Stimulated activated CD8-positive, alpha-beta memory T cell treated with anti-CD3 and anti-CD28 coated beads, Interleukin-12 subunit alpha, Interleukin-12 subunit beta, amount 100 ng/mL, for 1 hour (primary cell): ENCODE measurements around the gene PAF1.
A peak's percentile ranks its signal among the peaks of the same experiment; 100 is the strongest.

Experiments
- DNase-seq: peaks from one replicate; pipeline ENCODE4 v3.0.0-alpha.2; 2020; ENCODE audit warnings: low read depth

The PAF1 gene

GRCh38 chr19:39405958-39406655, 15.2 kb upstream of the PAF1 start:
- peak; percentile 89 for DNase-seq

DNA sequence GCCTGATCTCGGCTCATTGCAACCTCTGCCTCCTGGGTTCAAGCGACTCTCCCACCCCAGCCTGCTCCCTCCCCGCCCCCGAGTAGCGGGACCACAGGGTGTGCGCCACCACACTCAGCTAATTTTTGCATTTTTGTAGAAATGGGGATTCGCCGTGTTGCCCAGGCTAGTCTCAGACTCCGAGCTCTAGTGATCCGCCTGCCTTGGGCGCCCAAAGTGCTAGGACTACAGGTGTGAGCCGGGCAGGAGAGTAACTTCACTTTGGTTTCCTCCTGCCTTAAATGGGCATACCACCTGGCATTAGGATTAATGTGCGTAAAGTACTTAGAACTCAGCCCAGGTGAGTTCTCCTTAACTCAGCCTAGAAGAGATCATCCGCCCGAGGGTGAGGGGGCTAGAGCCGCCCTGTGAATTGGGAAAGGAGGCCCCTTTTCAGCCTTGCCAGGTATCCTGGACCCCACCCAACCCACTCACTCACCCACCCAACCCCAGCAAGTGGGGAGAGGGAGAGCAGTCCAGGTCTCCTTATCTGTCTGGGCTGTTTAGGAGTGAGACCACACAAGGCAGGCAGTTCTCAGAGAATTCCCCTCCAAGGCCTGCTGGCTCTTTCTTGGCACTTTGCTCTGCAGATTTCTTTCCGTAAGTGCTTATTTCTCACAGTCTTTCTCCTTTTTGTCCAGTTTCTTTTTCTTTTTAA, 14.5 kb upstream of the PAF1 start:
- DNase-seq = no peak

DNA sequence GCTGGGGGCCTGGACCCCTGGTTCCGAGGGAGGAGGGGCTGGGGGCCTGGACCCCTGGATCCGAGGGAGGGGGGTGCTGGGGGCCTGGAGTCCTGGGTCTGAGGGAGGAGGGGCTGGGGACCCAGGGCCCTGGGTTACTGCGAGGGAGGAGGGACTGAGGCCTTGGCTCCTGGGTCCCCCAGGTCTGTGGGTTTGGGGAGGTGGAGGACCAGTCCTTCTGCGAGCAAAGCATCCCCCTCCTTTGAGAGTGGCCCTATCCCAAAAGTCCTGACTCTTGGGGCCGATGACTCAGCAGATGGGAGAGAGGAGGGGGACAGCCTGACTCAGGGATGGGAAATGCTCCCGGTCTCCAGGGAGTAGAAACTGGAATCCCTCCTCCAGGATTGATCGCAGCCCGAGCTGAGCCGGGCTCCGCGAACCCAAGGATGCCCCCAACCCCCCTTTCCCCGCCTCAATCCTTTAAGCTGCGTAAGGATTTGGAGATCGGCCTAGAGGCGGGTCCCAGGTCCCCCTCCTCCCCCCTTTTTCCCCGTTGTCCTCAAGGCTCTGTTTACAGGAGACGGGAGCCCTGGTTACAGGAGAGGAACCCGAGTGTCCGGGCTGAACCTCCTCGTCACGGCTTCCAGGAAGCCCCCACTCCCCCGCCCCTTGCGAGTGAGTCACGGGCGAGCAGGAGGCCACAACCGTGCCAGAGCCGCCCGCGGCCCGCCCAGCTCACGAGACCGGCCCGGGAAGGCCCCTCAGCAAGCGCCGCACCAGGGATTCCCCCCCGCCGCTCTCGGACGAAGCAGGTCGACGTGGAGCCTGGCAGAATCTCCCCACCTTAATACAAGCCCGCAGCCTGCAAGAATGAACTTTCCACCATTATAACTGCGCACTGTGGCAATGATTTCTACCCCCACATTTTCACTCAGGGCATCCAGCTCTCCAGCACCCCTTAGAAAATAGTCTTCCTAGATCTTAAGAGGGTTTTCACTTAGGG, 12.7 kb upstream of the PAF1 start:
- DNase-seq = peak; percentile 96

GRCh38 chr19:39402346-39403300, 11.7 kb upstream of the PAF1 start:
- peak; percentile 85 for DNase-seq

DNA sequence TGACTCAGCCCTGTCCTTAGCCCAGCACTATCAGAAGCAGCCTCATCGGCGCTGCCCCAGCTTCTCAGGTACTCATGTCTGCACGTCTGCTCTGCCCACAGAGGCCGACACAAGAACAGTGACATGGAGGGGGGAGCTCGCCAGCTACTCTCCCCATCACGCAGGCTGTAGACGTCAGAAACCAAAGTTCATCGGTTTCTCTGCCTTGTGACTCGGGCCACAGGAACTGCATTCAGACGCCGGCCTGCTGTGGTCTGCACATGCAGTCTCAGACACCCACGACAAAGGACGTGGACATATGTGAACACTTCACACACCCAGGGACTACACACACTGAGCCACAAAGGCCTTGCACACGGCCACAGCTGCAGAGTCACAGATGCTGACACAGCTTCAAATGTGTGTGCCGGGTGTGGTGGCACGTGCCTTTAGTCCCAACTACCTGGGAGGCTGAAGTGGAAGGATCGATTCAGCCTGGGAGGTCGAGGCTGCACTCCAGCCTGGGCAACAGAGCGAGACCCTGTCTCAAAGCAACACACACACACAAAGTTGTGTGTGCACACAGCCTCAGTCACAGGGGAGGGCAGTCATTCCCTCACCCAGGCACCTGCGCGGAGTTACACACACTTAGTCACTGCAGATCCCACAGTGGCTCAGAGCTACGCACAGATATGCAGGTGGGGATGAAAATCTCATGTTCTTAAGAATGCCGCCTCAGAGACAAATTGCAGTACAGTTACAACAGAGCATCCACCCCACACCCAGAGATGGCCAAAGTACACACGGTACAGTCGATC, 10.8 kb upstream of the PAF1 start:
- DNase-seq = peak; percentile 78

DNA sequence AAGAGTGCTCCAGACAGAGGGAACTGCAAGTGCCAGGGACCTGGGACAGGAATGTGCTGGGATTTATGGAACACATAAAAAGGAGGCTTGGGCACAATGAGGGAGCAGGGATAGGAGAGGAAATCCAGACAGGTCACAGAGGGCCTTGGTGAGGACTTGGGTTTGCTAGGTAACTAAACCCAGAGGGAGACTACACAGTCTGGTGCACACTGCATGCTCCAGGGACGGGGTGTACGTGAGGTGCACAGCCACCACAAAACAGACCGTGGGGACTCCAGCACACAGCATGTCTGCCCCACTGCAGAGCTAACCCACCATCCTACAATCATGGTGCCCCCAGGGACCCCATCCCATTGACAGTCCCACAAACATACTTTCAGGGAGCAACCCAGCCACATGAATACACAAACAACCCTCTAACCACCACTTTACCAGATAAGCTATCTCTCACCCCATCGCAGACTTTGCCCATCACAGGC, 10.2 kb upstream of the PAF1 start:
- no peak for DNase-seq

- no peak for DNase-seq
Measured at GRCh38 chr19:39400061-39400460, 9.2 kb upstream of the PAF1 start.

DNA sequence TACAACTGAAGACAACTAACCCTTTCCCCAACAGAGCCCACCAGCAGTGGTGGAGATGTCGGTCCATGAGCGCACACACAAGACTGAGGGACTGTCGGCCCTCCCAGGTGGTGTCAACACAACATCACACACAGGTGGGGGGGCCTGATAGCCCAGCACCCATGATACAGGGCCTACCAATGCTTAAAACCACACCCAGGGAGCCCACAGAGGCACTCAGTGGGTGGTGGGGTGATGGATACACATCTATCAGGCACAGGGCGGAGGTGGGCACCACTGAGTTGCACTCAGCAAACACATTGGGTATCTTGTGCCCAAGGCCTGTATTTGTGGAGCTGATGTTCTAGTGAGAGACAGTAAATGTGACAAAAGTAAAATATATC, 8.8 kb upstream of the PAF1 start:
- no peak for DNase-seq

- no peak for DNase-seq
Measured at GRCh38 chr19:39398297-39398864, 7.5 kb upstream of the PAF1 start.

DNA sequence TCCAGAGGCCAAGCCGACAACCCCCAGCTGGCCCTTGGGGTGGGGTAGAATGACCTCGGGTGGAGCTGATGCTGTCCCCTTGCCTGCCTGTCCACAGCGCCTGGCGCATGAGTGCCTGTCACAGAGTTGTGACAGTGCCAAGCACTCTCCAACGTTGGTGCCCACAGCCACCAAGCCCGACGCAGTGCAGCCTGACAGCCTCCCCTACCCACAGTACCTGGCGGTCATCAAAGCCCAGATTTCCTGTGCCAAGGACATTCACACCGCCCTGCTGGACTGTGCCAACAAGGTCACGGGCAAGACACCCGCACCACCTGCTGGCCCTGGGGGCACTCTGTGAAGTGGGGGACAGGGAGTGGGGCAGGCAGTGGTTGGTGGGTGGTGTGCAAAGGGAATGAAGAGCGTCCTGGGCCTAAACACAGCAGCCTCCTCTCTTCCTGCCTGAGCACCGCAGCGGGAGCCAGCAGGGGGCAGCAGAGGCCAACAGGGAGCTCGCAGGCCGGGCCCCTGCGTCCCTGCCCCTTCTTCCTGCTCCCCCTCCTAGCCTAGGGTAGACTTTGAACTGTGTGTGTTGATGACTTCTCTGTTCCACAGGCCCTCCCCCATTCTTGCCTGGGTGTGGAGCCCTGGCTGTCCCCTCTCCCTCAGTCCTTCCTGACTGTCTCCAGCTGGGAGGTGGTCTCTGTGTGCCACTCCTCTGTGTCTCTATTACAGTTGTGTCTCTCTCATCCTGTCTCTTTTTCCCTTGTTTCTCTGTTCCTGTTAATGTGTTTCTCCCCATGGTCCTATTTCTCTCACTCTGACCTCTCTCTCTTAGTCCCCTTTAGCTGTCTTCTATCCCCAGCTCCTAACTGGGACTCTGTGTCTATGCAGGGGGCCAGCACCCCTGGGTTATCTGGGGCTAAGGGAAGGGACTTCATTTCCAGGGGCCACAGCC, 6.7 kb upstream of the PAF1 start:
- DNase-seq = peak; percentile 92

DNA sequence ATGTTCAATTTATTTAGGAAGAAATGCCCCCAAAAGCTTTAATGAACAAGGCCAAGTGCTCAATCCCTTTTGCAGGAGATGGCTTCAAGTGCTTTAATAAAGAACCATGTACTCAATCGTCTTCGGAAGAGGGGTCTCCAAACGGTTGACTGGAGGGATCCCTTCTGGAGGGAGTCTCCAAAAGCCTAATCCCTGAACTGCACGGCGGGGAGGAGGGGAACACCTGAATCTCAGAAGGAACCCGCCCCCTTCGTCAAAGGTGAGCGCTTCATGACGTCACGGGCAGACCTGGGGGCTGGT, 505 bp downstream of the PAF1 start:
- DNase-seq = peak; percentile 66

GRCh38 chr19:39389631-39390414, 1.1 kb downstream of the PAF1 start:
- no peak for DNase-seq

DNA sequence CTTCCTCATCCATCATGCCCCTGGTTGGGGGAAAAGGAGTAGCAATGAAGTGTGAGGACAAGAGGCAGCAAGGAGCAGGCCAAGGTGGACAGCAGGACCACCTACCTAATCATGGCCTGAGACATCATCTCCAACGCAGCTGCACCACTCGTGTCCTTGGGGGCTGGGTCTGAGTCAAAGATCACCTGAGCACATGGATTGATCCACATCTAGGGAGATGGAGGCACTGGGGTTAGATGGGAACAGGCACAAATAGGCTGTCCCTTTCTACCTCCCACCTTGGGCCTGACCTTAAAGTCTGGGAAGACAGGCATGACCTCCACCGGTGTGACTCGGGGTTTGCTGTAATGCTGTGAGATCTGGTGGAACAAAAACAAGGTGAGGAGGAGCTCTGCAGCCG, 2.2 kb downstream of the PAF1 start:
- no peak for DNase-seq

- no peak for DNase-seq
Measured at GRCh38 chr19:39386557-39386956, 4.3 kb downstream of the PAF1 start.

DNA sequence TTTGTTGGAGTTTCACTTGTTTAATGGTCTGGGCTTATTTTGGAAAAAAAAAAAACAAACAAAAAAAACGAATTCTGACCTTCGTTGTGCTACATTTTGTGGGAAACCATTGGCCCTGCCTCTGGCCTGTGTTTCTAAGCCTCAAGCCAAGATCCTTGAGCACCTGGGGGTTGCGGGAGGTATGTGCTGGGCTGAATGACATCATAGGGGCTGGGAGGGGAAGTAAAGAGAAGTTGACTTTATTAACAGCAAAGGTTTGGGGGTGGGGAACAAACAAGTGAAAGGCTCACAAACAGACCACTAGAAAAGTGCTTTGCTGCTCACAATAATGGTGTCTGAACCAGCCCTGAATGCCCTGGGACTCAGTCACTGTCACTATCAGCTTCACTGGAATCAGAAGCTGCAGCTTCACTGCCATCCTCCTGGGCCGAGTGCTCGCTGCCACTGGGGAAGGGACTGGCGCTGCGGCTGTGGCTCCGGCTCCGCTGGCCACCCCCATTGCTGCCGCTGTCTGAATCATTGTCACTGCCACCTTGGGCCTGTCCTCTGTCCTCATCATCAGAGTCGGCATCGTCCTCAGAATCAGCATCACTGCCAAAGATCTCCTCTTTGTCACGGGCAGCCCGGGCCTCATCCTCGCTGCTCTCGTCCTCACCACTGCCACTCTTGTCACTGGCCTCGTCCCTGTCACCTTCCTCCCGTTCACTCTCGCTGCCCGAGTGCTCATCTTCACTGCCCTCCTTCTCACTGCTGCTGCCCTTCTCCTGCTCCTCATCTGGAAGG, 5.1 kb downstream of the PAF1 start:
- no peak for DNase-seq

DNA sequence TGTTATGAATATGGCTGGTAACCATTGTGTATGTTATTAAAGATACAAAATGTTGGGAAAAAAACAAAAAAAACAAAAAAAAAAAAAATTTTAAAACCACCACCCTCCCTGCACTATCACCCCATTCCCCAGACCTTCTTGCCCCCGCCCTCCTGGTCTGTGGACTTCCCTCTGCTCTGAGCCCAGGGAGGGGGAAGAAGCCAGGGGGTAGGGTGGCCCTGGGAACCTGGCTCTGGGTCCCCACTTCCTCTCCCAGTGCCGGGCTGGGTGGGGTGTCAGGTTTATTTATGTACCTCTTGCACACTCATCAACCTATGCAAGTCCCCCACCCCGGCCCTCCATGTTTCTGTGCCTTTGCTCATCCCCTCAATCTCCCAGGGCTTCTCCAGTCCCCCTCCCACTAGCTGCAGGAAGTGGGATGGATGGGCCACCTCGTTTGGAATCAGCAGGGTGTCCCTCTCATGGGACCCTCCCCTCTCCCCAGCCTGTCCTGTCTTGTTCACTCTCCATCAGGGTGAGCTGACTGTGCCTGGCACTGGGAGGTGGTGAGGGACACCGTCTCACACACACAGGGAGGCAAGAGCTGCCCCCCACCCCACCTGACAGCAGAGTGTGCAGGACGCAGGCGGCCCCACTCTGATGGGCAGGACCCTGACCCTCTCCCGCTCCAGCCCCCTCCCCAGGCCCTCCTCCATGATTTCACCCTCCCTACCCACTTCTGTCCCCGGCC, 5.9 kb downstream of the PAF1 start:
- no peak for DNase-seq
